HFF-Myc (cell line): Measurements from ENCODE around the gene PKP1.

Experiments
- DNase-seq: peaks from one replicate; pipeline ENCODE4 v3.0.0-alpha.2; 2011; ENCODE audit warnings: low read depth; ENCODE audit errors: extremely low read depth
- H3K4me3 ChIP-seq: replicated peaks from 2 replicates; pipeline ENCODE4 v1.5.1; 2011; ENCODE audit warnings: low read depth, mild to moderate bottlenecking, control low read depth, low read length
- TF ChIP-seq, protein P1 (sequence below): IDR thresholded peaks from 2 replicates; pipeline ENCODE4 v1.5.1; 2012; ENCODE audit warnings: mild to moderate bottlenecking, low read depth, low read length, control low read depth; ENCODE audit errors: missing control alignments

PKP1 gene

GRCh38 chr1:201325678-201326060 is 42.4 kb downstream of the PKP1 start:
- H3K4me3 ChIP-seq, result no peak overlapping the region
- DNase-seq, result no peak
- TF ChIP-seq, protein P1, sequence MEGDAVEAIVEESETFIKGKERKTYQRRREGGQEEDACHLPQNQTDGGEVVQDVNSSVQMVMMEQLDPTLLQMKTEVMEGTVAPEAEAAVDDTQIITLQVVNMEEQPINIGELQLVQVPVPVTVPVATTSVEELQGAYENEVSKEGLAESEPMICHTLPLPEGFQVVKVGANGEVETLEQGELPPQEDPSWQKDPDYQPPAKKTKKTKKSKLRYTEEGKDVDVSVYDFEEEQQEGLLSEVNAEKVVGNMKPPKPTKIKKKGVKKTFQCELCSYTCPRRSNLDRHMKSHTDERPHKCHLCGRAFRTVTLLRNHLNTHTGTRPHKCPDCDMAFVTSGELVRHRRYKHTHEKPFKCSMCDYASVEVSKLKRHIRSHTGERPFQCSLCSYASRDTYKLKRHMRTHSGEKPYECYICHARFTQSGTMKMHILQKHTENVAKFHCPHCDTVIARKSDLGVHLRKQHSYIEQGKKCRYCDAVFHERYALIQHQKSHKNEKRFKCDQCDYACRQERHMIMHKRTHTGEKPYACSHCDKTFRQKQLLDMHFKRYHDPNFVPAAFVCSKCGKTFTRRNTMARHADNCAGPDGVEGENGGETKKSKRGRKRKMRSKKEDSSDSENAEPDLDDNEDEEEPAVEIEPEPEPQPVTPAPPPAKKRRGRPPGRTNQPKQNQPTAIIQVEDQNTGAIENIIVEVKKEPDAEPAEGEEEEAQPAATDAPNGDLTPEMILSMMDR, result no peak

- H3K4me3 ChIP-seq, result no peak overlapping the region
- TF ChIP-seq, protein P1, result no peak
- DNase-seq, result no peak
These were observed 43.4 kb downstream of the PKP1 start for GRCh38 chr1:201326710-201327109.

DNA sequence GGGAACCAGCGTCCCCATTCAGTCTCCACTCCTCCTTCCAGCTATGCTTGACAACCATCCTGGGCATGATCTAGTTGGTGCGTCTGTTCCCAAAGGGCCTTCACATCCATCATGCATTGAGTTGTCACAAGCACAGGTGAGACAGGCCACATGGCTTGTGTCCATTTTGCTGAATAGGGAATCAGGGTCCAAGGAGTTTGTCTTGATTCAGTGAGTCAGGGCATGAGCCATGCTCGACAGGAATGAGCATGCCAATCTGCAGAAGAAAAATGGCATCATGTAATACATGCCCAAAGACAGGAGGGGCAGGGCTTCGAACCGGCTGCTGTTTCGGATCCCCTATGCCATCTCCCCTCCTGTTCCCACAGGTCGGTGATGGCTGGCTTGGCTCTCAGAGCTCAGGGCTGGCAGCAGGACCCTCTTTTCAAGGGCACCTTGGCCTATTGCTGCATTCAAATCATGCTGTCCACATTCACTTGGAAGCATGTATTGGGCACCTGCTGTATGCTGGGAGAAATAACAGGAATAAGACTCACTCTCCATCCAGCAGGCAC is 44.5 kb downstream of the PKP1 start:
- TF ChIP-seq, protein P1, result no peak
- H3K4me3 ChIP-seq, result no peak overlapping the region

GRCh38 chr1:201328576-201328975 is 45.3 kb downstream of the PKP1 start:
- TF ChIP-seq, protein P1, result no peak
- no peak for DNase-seq
- no peak overlapping the region for H3K4me3 ChIP-seq

More for the DNA sequence above, 44.5 kb downstream of the PKP1 start:
- DNase-seq, result no peak

DNA sequence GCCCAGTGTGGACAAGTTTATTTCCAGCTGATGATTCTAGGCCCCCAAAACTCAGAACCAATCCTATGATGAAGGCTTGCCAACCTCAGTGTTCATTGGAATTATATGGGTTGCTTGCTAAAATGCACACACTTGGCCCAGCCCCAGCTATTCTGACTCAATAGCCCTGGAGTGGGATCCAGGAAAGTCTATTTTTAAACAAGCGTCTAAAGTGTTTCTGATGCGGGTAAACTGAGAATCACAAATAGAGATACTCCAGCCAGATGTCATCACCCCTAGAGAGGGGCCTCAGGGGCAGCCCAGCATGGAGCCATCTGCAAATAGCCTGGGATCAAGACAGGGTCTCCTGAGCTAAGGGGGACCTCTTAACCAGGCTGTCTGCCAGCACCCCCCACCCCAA is 46.0 kb downstream of the PKP1 start:
- no peak overlapping the region for H3K4me3 ChIP-seq
- DNase-seq, result no peak
- TF ChIP-seq, protein P1, result no peak

DNA sequence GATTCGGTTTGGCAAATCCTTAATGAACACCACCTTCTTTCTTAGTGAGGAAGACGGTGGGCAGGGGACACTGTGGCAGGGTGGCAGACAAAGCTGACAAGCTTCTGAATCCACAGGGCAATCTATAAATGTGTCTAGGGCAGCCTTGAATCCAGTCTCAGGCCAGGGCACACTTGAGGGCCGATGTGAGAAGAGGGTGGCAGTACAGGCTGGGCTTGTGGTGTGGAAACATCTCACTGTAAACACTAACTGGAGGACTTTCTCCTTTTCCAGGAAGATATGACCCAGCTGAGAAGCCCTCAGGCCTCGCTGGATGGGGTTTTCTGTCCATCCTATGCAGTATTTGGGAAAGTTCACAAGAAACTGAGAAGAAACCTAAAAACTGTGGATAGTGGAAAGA is 46.5 kb downstream of the PKP1 start:
- no peak overlapping the region for H3K4me3 ChIP-seq
- TF ChIP-seq, protein P1, result no peak
- DNase-seq, result no peak

DNA sequence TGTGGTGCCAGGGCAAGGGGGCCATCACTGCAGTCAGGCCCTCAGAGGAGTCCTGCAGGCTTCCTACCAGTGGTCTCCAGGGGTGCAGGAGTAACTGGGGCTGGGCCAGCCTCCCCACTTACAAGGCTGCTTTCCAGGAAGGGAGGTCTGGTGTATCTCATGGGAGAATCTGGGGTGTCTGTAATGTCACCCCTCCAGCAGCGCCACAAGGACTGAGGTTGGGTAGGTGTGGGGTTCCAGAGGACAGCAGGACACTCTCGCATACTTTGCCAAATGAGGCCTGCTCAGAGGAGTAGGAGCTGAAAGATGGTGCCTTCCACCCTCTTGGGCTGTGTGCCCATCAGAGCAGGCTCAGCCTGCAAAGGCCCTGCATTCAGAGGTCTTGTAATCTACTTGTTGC is 47.2 kb downstream of the PKP1 start:
- no peak overlapping the region for H3K4me3 ChIP-seq
- no peak for DNase-seq
- TF ChIP-seq, protein P1, result no peak
